T-helper 1 cell (primary cell): Measurements from ENCODE around the gene ATF3.

Source experiments
- DNase-seq, 5 donors: peaks; one replicate each; pipeline ENCODE4 v3.0.0-alpha.2; 2012 to 2020

Gene ATF3

GRCh38 chr1:212609701-212610574, 1.4 kb downstream of the ATF3 start:
- peak in 1 of 5 donors; percentile 6 for DNase-seq

GRCh38 chr1:212610575-212610967, 2.0 kb downstream of the ATF3 start:
- DNase-seq: no peak

DNA sequence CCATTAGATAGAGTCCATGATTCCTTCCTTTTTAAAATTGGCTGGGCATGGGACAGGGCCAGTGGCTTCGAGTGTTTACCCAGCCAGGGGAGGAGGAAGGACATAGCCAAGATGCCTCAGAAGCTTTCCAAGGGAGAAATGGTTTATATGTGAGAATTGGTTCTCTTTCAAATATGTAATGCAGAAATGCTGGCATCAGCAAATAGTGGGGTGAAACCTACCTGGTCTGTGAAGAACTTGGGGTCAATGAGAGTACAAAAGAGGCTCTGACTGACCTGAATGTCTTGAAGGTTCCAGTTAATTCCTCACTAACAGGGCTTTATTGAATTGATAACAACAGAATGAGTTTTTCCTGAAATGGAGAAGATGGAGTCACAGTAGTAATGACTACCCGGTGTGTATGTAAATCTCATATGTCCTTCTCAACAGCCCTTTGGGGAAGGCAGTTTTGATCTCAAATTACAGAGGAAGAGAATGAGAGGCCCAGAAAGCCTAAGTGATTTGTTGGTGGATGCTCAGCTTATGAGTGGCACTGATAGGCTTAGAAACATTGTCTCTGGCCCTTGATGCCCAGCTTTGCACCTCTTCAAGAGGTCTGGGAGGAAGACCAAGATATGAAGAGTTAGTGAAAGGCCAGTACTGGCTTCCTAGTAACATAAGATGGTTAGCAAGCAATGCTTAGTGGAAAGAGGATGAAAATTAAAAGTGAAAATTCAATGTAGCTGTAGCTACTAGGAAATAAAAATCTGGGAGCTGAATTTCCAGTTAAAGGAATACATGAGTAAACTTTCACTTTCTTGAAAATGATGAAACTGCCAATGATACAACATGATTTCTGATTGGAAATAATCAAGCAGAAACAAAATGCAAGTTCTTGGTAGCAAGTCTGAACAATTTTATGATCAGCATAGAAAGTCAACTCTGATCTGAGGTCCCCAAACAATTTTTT, 2.7 kb downstream of the ATF3 start:
- DNase-seq: no peak

DNA sequence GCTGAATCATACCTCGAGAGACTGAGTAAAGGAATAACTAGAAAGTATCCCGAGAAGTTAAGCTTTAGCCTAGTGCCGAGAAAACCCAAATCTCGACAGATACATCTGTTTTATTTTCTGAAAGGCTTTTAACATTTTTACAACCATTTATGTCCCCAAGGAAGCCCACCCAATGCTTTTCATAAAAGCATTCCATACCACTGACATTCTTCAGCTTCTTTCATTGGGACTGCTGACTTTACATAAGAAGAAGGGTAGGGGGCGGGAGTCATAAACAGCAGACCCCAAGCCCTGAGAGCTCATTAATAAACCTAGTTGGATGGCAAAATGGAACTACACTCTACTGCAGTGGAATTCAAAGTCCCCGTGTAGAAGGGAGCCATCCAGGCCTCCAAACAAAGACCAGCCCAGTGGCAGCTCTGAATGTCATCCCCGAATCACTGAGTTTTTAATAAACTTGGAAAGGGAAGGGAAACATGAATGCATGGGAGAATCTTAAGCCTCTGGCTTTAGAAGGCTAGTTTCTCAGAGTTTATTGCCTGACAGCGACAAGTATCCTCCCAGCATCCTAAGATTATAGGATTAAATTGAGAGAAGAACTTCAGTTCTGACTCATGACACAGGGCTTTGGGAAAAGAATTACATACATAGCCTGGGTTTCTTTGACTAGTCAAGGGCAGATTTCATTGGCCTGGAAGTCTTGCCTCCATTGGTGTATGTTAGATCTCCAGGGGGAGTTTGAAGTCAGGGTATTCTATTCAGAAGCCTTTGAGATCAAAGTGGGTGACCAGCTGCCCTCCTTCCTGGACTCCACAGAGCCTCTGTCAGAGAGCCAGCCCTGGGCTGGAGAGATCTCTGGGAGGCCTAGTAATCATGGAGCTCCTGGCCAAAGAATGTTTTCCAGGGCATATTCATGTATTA, 3.7 kb downstream of the ATF3 start:
- DNase-seq: no peak

- no peak for DNase-seq
These were observed 5.1 kb downstream of the ATF3 start for GRCh38 chr1:212613440-212614335.

DNA sequence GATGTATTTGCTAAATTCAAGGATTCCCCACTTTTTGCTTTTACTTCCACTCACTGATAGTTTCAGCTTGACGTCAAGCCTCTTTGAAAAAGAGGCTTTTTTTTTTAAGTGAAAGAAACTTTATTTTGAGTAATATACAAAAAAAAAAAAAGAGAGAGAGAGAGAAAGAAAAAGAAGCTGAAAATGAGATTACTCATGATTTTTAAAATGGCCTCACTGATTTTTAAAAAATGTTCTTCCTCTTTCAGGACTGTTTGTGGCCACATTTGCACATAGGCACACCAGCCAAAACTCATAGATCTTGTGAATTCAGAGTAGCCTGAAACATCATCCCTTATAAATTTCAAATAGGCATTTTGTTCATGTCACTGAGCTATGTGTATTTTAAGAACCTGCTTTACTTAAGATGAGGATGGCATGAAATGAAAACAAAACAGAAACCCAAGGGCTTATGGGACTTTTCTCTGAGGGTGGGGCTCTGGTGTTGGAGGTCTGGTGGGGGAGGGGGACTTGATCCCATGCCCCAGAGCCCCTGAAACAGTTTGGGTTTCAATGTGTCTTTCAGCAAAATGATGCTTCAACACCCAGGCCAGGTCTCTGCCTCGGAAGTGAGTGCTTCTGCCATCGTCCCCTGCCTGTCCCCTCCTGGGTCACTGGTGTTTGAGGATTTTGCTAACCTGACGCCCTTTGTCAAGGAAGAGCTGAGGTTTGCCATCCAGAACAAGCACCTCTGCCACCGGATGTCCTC, 6.1 kb downstream of the ATF3 start:
- DNase-seq: no peak

DNA sequence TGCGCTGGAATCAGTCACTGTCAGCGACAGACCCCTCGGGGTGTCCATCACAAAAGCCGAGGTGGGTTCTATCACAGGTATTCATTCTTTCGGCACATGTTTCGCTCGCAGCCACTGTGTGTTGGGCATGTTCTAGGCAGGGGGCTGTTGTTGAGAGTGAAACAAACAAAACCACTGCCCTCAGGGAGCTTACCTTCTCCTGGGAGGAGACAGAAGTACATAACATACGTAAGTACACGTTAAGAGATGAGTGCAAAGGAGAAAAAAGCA, 6.6 kb downstream of the ATF3 start:
- DNase-seq: no peak

- DNase-seq: no peak
These were observed 10.1 kb downstream of the ATF3 start for GRCh38 chr1:212618466-212619210.

DNA sequence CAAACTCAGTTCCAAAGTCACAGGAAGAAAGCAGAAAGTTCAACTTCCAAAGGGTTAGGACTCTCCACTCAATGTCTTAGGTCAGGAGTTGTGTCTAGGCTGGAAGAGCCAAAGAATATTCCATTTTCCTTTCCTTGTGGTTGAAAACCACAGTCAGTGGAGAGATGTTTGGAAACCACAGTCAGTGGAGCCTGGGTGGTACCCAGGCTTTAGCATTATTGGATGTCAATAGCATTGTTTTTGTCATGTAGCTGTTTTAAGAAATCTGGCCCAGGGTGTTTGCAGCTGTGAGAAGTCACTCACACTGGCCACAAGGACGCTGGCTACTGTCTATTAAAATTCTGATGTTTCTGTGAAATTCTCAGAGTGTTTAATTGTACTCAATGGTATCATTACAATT, 11.7 kb downstream of the ATF3 start:
- no peak for DNase-seq

DNA sequence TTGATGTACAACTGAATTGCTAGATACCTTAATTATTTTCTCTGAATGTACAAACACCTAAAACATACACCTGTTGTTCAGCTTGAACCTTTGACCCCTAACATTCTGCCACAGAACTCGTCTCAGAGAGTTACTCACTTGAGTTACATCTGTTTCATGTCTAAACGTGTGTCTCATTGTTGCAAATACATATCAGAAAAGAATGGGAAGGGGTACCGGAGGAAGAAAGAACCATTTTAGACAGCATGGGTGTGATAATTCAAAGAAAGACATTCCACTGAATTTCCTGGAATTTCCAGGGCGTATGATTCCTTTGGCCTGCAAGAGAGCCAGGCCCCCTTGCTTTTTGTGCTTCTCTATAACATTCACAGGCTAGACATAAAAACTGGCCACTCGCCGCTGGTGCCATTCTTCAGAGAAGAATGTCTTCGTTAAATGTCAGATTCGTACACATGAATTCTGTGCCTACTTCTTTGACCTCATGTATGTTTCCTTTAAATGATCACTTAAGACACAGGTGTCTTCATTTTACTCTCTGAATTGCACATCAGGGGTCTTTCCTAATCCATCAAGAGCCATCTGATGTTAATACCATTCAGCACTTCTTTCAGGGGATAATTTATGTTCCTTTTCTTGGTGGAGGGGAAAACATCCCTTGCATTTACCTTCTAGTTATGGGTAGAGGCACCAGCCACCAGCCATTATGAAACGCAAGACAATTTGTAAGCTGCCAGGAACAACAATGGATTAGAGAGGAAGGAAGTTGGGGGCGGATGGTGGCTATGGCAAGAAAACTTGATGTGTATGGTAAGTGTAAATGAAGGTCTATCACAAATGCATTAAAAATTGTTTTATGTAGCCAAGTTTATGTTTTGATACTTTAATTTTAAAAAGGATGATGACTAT, 12.7 kb downstream of the ATF3 start:
- DNase-seq: no peak

- no peak for DNase-seq
These were observed 13.4 kb downstream of the ATF3 start for GRCh38 chr1:212621949-212622305.

DNA sequence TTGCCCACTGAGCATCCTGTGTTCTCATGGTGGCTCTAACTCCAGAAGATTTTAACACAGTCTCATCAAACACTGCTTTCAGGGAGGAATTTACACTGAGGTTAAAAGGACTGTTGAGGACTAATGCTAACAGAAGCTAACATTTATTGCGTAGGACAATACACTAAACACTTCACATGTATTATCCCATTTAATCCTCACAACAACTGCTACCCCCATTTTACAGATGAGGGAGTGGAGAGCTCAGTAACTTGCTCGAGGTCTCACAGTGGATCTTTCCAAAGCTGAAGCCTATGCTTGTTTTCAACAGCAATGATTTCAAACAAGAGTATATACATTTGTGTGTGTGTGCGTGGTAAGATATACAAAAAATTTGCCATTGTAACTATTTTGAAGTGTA, 13.9 kb downstream of the ATF3 start:
- DNase-seq: no peak

GRCh38 chr1:212622906-212623305, 14.3 kb downstream of the ATF3 start:
- DNase-seq: no peak

- no peak for DNase-seq
These were observed 15.0 kb downstream of the ATF3 start for GRCh38 chr1:212623603-212624002.

DNA sequence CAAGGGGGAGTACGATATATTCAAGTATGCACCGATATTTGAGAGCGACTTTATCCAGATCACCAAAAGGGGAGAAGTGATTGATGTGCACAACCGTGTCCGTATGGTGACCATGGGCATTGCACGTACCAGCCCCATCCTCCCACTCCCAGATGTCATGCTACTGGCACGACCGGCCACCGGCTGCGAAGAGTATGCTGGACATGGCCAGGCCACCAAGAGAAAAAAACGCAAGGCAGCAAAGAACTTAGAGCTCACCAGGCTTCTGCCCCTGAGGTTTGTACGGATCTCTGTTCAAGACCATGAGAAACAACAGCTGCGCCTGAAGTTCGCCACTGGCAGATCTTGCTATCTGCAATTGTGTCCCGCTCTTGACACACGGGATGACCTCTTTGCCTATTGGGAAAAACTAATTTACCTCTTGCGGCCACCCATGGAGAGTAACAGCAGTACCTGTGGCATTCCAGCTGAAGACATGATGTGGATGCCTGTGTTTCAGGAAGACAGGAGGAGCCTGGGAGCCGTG, 16.5 kb downstream of the ATF3 start:
- DNase-seq: no peak

GRCh38 chr1:212625781-212626450, 17.4 kb downstream of the ATF3 start:
- no peak for DNase-seq

DNA sequence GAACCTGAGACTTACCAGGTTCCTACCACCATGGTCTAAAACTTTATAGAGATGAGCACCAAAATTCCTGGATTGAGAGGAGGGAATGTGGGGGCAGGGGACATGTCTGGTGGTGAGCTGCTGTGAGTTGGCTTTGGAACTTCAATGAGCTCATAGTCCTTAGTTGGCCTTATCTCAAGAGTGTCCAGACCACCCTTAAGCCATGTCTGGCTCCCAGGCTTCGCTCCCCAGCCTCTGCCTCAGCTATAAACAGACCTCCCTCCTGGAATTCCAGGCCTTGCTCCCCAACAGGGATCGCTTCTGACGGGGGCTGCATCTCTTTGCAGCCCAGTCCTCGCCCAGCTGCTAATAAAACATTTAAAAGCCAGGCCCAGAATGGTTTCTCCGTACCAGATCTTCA, 19.5 kb downstream of the ATF3 start:
- DNase-seq: no peak

GRCh38 chr1:212628813-212629415, 20.4 kb downstream of the ATF3 start:
- no peak for DNase-seq
